ENCODE measurements around the gene TBX4.

DNA sequence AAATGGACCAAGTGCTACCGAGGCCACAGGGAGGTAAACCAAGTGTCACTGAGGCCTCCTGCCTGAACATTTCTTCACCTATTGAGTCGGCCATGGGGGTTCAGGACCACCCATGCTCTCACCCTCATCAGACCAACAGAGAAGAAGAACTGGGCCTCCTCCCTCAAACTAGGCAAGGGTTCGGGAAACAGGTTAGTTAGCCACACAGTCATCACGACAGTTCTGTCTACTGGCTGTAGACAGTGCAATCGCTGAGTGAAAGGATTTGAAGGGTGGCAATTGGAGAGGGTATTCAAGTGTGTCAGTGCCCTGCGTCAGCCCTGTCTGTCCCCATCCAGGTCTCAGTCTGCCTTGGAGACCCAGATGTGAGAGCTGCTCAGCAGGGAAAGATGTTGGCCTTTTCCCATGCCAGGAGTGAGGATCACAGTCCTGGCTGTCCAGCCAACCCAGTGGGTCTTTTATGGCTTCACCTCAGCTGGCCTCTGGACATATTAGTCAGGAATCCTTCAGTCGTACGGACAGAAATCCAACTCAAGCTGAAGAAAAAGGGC is 32.7 kb upstream of the TBX4 start:
- TF ChIP-seq CTBP1 (IDR thresholded peaks at IDR 0.05; ENCODE audit: borderline replicate concordance): no peak
- TF ChIP-seq, protein P1, sequence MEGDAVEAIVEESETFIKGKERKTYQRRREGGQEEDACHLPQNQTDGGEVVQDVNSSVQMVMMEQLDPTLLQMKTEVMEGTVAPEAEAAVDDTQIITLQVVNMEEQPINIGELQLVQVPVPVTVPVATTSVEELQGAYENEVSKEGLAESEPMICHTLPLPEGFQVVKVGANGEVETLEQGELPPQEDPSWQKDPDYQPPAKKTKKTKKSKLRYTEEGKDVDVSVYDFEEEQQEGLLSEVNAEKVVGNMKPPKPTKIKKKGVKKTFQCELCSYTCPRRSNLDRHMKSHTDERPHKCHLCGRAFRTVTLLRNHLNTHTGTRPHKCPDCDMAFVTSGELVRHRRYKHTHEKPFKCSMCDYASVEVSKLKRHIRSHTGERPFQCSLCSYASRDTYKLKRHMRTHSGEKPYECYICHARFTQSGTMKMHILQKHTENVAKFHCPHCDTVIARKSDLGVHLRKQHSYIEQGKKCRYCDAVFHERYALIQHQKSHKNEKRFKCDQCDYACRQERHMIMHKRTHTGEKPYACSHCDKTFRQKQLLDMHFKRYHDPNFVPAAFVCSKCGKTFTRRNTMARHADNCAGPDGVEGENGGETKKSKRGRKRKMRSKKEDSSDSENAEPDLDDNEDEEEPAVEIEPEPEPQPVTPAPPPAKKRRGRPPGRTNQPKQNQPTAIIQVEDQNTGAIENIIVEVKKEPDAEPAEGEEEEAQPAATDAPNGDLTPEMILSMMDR (IDR thresholded peaks at IDR 0.05 in 2 of 3, conservative IDR thresholded peaks at IDR 0.05 in 1 of 3; ENCODE audit: insufficient read depth in 2 of 3, low read depth in 1 of 3, low read length in 3 of 3): no peak
- no peak for TF ChIP-seq TCF3 (CRISPR knock-in tag; IDR thresholded peaks at IDR 0.05)
- TF ChIP-seq, protein P2, sequence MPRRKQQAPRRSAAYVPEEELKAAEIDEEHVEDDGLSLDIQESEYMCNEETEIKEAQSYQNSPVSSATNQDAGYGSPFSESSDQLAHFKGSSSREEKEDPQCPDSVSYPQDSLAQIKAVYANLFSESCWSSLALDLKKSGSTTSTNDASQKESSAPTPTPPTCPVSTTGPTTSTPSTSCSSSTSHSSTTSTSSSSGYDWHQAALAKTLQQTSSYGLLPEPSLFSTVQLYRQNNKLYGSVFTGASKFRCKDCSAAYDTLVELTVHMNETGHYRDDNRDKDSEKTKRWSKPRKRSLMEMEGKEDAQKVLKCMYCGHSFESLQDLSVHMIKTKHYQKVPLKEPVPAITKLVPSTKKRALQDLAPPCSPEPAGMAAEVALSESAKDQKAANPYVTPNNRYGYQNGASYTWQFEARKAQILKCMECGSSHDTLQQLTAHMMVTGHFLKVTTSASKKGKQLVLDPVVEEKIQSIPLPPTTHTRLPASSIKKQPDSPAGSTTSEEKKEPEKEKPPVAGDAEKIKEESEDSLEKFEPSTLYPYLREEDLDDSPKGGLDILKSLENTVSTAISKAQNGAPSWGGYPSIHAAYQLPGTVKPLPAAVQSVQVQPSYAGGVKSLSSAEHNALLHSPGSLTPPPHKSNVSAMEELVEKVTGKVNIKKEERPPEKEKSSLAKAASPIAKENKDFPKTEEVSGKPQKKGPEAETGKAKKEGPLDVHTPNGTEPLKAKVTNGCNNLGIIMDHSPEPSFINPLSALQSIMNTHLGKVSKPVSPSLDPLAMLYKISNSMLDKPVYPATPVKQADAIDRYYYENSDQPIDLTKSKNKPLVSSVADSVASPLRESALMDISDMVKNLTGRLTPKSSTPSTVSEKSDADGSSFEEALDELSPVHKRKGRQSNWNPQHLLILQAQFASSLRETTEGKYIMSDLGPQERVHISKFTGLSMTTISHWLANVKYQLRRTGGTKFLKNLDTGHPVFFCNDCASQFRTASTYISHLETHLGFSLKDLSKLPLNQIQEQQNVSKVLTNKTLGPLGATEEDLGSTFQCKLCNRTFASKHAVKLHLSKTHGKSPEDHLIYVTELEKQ (CRISPR knock-in tag; IDR thresholded peaks at IDR 0.05): no peak
- TF ChIP-seq YY1 (IDR thresholded peaks at IDR 0.05; ENCODE audit: borderline replicate concordance in 1 of 3, control insufficient read depth in 1 of 3, extremely low read depth in 1 of 3, insufficient read depth in 3 of 3, insufficient read length in 1 of 3, insufficient replicate concordance in 2 of 3, low read depth in 1 of 3, low read length in 2 of 3): no peak
- TF ChIP-seq, protein P3, sequence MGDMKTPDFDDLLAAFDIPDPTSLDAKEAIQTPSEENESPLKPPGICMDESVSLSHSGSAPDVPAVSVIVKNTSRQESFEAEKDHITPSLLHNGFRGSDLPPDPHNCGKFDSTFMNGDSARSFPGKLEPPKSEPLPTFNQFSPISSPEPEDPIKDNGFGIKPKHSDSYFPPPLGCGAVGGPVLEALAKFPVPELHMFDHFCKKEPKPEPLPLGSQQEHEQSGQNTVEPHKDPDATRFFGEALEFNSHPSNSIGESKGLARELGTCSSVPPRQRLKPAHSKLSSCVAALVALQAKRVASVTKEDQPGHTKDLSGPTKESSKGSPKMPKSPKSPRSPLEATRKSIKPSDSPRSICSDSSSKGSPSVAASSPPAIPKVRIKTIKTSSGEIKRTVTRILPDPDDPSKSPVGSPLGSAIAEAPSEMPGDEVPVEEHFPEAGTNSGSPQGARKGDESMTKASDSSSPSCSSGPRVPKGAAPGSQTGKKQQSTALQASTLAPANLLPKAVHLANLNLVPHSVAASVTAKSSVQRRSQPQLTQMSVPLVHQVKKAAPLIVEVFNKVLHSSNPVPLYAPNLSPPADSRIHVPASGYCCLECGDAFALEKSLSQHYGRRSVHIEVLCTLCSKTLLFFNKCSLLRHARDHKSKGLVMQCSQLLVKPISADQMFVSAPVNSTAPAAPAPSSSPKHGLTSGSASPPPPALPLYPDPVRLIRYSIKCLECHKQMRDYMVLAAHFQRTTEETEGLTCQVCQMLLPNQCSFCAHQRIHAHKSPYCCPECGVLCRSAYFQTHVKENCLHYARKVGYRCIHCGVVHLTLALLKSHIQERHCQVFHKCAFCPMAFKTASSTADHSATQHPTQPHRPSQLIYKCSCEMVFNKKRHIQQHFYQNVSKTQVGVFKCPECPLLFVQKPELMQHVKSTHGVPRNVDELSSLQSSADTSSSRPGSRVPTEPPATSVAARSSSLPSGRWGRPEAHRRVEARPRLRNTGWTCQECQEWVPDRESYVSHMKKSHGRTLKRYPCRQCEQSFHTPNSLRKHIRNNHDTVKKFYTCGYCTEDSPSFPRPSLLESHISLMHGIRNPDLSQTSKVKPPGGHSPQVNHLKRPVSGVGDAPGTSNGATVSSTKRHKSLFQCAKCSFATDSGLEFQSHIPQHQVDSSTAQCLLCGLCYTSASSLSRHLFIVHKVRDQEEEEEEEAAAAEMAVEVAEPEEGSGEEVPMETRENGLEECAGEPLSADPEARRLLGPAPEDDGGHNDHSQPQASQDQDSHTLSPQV (IDR thresholded peaks at IDR 0.05): no peak
- TF ChIP-seq ESRRA (IDR thresholded peaks at IDR 0.05; ENCODE audit: borderline replicate concordance, low read depth): no peak
- TF ChIP-seq ADNP (tag; IDR thresholded peaks at IDR 0.05): no peak
- no peak for TF ChIP-seq EZH2 (IDR thresholded peaks at IDR 0.05; ENCODE audit: borderline replicate concordance, low read depth, low read length)
- TF ChIP-seq POLR2A (conservative IDR thresholded peaks at IDR 0.05): no peak
- no peak for TF ChIP-seq NR2C2 (CRISPR knock-in tag; IDR thresholded peaks at IDR 0.05)
- no peak for TF ChIP-seq NR2C2 (tag; IDR thresholded peaks at IDR 0.05)
- TF ChIP-seq BHLHE40 (IDR thresholded peaks at IDR 0.05; ENCODE audit: low read length): no peak

Data from K562 (cell line).